ENCODE data around the gene CNOT3. TPM values are rescaled to one million over a fixed set of nuclear protein-coding genes. Genes with fewer than 3 reads are reported as not detected.

Gene CNOT3
- total RNA-seq, 1 experiment from 2014 or later = 41.1 TPM

DNA sequence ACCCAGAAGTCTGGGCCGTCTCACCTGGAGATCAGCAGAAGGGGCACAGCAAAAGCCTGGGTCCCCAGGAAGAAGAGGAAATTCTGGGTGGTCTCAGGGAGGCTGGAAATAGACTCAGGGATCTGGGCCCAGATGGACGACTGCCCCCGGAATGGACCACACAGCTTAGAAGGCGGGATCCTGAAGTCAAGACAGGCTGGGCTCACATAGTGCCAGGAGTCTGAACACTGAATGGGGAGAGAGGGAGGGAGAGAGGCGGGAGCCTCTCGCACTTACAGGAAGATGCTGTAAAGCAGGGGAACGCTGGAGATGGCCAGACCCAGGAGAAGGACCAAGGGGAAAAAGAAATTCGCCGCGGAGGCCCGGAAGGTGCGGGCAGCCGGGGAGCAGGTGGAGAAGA lies 23.3 kb downstream of the CNOT3 start:
- no TSS peak for BruUV-seq (replicated peaks)

GRCh38 chr19:54162241-54162805 lies 24.8 kb downstream of the CNOT3 start:
- intact Hi-C loops (cut with micrococcal nuclease) = loop anchor here (5.0 kb wide), 1 partner anchor 40 kb away; the partner anchor contains the start of gene RPS9
- ChIA-PET POLR2A (ENCODE audit: unreplicated experiment) (no interaction called here), CTCF (no interaction called here)
- TF ChIP-seq, protein P1, sequence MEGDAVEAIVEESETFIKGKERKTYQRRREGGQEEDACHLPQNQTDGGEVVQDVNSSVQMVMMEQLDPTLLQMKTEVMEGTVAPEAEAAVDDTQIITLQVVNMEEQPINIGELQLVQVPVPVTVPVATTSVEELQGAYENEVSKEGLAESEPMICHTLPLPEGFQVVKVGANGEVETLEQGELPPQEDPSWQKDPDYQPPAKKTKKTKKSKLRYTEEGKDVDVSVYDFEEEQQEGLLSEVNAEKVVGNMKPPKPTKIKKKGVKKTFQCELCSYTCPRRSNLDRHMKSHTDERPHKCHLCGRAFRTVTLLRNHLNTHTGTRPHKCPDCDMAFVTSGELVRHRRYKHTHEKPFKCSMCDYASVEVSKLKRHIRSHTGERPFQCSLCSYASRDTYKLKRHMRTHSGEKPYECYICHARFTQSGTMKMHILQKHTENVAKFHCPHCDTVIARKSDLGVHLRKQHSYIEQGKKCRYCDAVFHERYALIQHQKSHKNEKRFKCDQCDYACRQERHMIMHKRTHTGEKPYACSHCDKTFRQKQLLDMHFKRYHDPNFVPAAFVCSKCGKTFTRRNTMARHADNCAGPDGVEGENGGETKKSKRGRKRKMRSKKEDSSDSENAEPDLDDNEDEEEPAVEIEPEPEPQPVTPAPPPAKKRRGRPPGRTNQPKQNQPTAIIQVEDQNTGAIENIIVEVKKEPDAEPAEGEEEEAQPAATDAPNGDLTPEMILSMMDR (conservative IDR thresholded peaks at IDR 0.05; ENCODE audit: low read depth, low read length) = no peak
- TF ChIP-seq EZH2phosphoT487 (IDR thresholded peaks at IDR 0.05; ENCODE audit: borderline replicate concordance, low read length) (no peak), EZH2 (IDR thresholded peaks at IDR 0.05; ENCODE audit: low read length, unreplicated experiment) (no peak)
- peaks cover 23% of the 10 kb centered on the region for H3K79me2 ChIP-seq (ENCODE audit: low read length)
- DNase-seq (peak; percentile 86), ATAC-seq (peak; percentile 11)
- no peaks in the 10 kb centered on the region for H3K27me3 ChIP-seq (ENCODE audit: low read length)
- no peaks in the 10 kb centered on the region for H3K9me2 ChIP-seq (replicated peaks; ENCODE audit: low read length)
- H3F3A ChIP-seq (ENCODE audit: low read length, unreplicated experiment) = no peaks in the 10 kb centered on the region
- no peak overlapping the region for H3K9ac ChIP-seq (ENCODE audit: low read length)
- H3K27ac ChIP-seq (ENCODE audit: low read length) = no peak overlapping the region
- no peaks in the 10 kb centered on the region for H3K36me3 ChIP-seq (ENCODE audit: low read depth, low read length)
- peak overlapping the region; percentile 82 for H3K4me2 ChIP-seq (ENCODE audit: low read length)
- H3K9me3 ChIP-seq (ENCODE audit: low read length) = no peaks in the 10 kb centered on the region
- BruUV-seq (replicated peaks) = no TSS peak
- peaks cover 38% of the 10 kb centered on the region for H3K4me1 ChIP-seq (ENCODE audit: insufficient read depth, low read length)
- H3K4me3 ChIP-seq (ENCODE audit: low read length) = peak overlapping the region; percentile 71
- H2AFZ ChIP-seq (ENCODE audit: low read length) = peak overlapping the region; percentile 63
- H4K20me1 ChIP-seq (ENCODE audit: low read length) = no peaks in the 10 kb centered on the region

More for the DNA sequence above, 23.3 kb downstream of the CNOT3 start:
- peaks cover 11% of the 10 kb centered on the region for H3K36me3 ChIP-seq (ENCODE audit: low read depth, low read length)
- H4K20me1 ChIP-seq (ENCODE audit: low read length) = no peaks in the 10 kb centered on the region
- peak overlapping the region; percentile 71 for H3K4me3 ChIP-seq (ENCODE audit: low read length)
- H2AFZ ChIP-seq (ENCODE audit: low read length) = peak overlapping the region; percentile 69
- no peaks in the 10 kb centered on the region for H3K9me3 ChIP-seq (ENCODE audit: low read length)
- H3F3A ChIP-seq (ENCODE audit: low read length, unreplicated experiment) = no peaks in the 10 kb centered on the region
- peak overlapping the region; percentile 62 for H3K9ac ChIP-seq (ENCODE audit: low read length)
- no peaks in the 10 kb centered on the region for H3K9me2 ChIP-seq (replicated peaks; ENCODE audit: low read length)
- ChIA-PET POLR2A (ENCODE audit: unreplicated experiment) (no interaction called here), CTCF (interaction anchor here (1.9 kb wide), 1 partner anchor 24 kb away, joined by 10 read pairs; the partner anchor contains the start of gene CNOT3)
- DNase-seq (peak; percentile 43), ATAC-seq (no peak)
- intact Hi-C loops (cut with micrococcal nuclease) = loop anchor here (5.0 kb wide), 1 partner anchor 41 kb away; the partner anchor contains the start of gene RPS9
- H3K27ac ChIP-seq (ENCODE audit: low read length) = no peak overlapping the region
- H3K79me2 ChIP-seq (ENCODE audit: low read length) = peaks cover 23% of the 10 kb centered on the region
- no peak for TF ChIP-seq EZH2 (IDR thresholded peaks at IDR 0.05; ENCODE audit: low read length, unreplicated experiment)
- TF ChIP-seq, protein P1 (conservative IDR thresholded peaks at IDR 0.05; ENCODE audit: low read depth, low read length) = no peak
- no peak for TF ChIP-seq EZH2phosphoT487 (IDR thresholded peaks at IDR 0.05; ENCODE audit: borderline replicate concordance, low read length)
- no peaks in the 10 kb centered on the region for H3K27me3 ChIP-seq (ENCODE audit: low read length)
- peaks cover 38% of the 10 kb centered on the region for H3K4me1 ChIP-seq (ENCODE audit: insufficient read depth, low read length)
- H3K4me2 ChIP-seq (ENCODE audit: low read length) = peak overlapping the region; percentile 82

DNA sequence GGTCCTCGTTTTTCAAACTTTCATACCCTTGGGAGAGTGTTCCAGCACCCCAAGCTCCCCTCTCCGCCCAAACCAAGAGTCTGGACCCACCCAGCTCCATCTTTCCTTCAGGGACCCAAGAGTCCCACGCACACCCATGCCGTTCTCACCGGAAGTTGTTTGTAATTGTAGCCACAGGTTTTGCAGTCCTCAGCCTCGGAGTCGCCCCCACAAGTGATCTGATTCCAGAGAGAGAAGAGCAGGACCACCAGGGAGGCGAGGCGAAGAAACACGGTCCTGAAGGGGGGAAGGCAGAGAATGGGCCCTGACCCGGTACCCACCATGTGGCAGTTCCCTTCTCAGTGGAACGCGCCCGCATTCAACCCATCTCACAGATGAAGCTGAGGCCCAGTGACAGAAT lies 25.3 kb downstream of the CNOT3 start:
- no peaks in the 10 kb centered on the region for H3F3A ChIP-seq (ENCODE audit: low read length, unreplicated experiment)
- H3K4me3 ChIP-seq (ENCODE audit: low read length) = peak overlapping the region; percentile 71
- peaks cover 22% of the 10 kb centered on the region for H3K79me2 ChIP-seq (ENCODE audit: low read length)
- DNase-seq = no peak
- intact Hi-C loops (cut with micrococcal nuclease) = loop anchor here (5.0 kb wide), 1 partner anchor 39 kb away; the partner anchor contains the start of gene RPS9
- no peaks in the 10 kb centered on the region for H3K36me3 ChIP-seq (ENCODE audit: low read depth, low read length)
- H3K9me2 ChIP-seq (replicated peaks; ENCODE audit: low read length) = no peaks in the 10 kb centered on the region
- peak overlapping the region; percentile 63 for H2AFZ ChIP-seq (ENCODE audit: low read length)
- peaks cover 38% of the 10 kb centered on the region for H3K4me1 ChIP-seq (ENCODE audit: insufficient read depth, low read length)
- ATAC-seq = no peak
- no peak overlapping the region for H3K27ac ChIP-seq (ENCODE audit: low read length)
- ChIA-PET CTCF (no interaction called here), POLR2A (ENCODE audit: unreplicated experiment) (no interaction called here)
- no peak overlapping the region for H3K9ac ChIP-seq (ENCODE audit: low read length)
- peak overlapping the region; percentile 82 for H3K4me2 ChIP-seq (ENCODE audit: low read length)
- TF ChIP-seq, protein P1 (conservative IDR thresholded peaks at IDR 0.05; ENCODE audit: low read depth, low read length) = no peak
- no peak for TF ChIP-seq EZH2 (IDR thresholded peaks at IDR 0.05; ENCODE audit: low read length, unreplicated experiment)
- TF ChIP-seq EZH2phosphoT487 (IDR thresholded peaks at IDR 0.05; ENCODE audit: borderline replicate concordance, low read length) = no peak
- H3K9me3 ChIP-seq (ENCODE audit: low read length) = no peaks in the 10 kb centered on the region
- BruUV-seq (replicated peaks) = no TSS peak
- H4K20me1 ChIP-seq (ENCODE audit: low read length) = no peaks in the 10 kb centered on the region
- H3K27me3 ChIP-seq (ENCODE audit: low read length) = no peaks in the 10 kb centered on the region
